ENCODE measurements around the gene NUDC.
A peak's percentile ranks its signal among the peaks of the same experiment; 100 is the strongest.

GRCh38 chr1:26959722-26960624 lies 38.4 kb downstream of the NUDC start, which contains the start of gene KDF1:
- TF ChIP-seq POLR2A (IDR thresholded peaks at IDR 0.05) (peak; percentile 79), POLR2AphosphoS5 (IDR thresholded peaks at IDR 0.05) (peak; percentile 74)
